GM18526 (cell line): ENCODE results near the gene HIC1.

Source experiments
- POLR2A ChIP-seq: IDR thresholded peaks from 3 replicates; pipeline ENCODE4 v1.6.1; 2011; ENCODE audit not compliant: insufficient read length; ENCODE audit errors: extremely low read depth

The HIC1 gene

GRCh38 chr17:2054512-2055291, at the start of gene HIC1:
TSS of gene HIC1 (plus strand) at chr17:2055103. CDS start at chr17:2056691, 1,588 bp downstream.
- TF ChIP-seq POLR2A: no peak

GRCh38 chr17:2008332-2009126, 46.4 kb upstream of the HIC1 start:
- no peak for TF ChIP-seq POLR2A

- no peak for TF ChIP-seq POLR2A
These were observed 45.2 kb upstream of the HIC1 start for GRCh38 chr17:2009737-2010136.

- no peak for TF ChIP-seq POLR2A
These were observed 43.2 kb upstream of the HIC1 start for GRCh38 chr17:2011411-2012371.

- TF ChIP-seq POLR2A: no peak
These were observed 42.4 kb upstream of the HIC1 start for GRCh38 chr17:2012499-2012898.

GRCh38 chr17:2013994-2014317, 40.9 kb upstream of the HIC1 start:
- no peak for TF ChIP-seq POLR2A

GRCh38 chr17:2015314-2015713, 39.6 kb upstream of the HIC1 start:
- no peak for TF ChIP-seq POLR2A

- TF ChIP-seq POLR2A: no peak
These were observed 38.4 kb upstream of the HIC1 start for GRCh38 chr17:2016494-2016893.

GRCh38 chr17:2017274-2017941, 37.5 kb upstream of the HIC1 start:
- no peak for TF ChIP-seq POLR2A

GRCh38 chr17:2018716-2019510, 36.0 kb upstream of the HIC1 start:
- TF ChIP-seq POLR2A: no peak

GRCh38 chr17:2019723-2020122, 35.2 kb upstream of the HIC1 start:
- TF ChIP-seq POLR2A: no peak

GRCh38 chr17:2020721-2021120, 34.2 kb upstream of the HIC1 start:
- no peak for TF ChIP-seq POLR2A

- no peak for TF ChIP-seq POLR2A
These were observed 32.2 kb upstream of the HIC1 start for GRCh38 chr17:2022647-2023240.

GRCh38 chr17:2023256-2023655, 31.6 kb upstream of the HIC1 start:
- no peak for TF ChIP-seq POLR2A
